B cell (primary cell): ENCODE results near the gene ZNF268. TPM values are rescaled to one million over a fixed set of nuclear protein-coding genes. Genes with fewer than 3 reads are reported as not detected.

ENCODE experiments used
- ATAC-seq: fragments of 200-7000 bp; cut with Tn5 transposase; one replicate; pipeline ENCODE4 v1.10.0; 2021; ENCODE audit warnings: low read depth, mild to moderate bottlenecking, moderate number of reproducible peaks, moderate library complexity
- CTCF ChIA-PET: fragments of 350-600 bp; sonication (Branson Sonifier 250); formaldehyde crosslinking; loops from one replicate; lab custom pipeline; 2021; ENCODE audit warnings: antibody characterized with exemption, inconsistent platforms; lab: Charles Lee
- POLR2A ChIA-PET: fragments of 350-600 bp; sonication (Branson Sonifier 250); formaldehyde crosslinking; loops from one replicate; lab custom pipeline; 2021; ENCODE audit warnings: antibody characterized with exemption; lab: Charles Lee
- DNase-seq: peaks from one replicate; pipeline ENCODE4 v3.0.0; 2013
- H2AFZ ChIP-seq: 2 replicates; pipeline ENCODE4 v1.6.1; 2012; ENCODE audit warnings: mild to moderate bottlenecking, low read depth, low read length; ENCODE audit not compliant: insufficient read depth, poor library complexity, severe bottlenecking
- H3K27ac ChIP-seq, 2 donors: 1 replicate in 1 of 2; 2 replicates in 1 of 2; pipeline ENCODE4 v1.5.1; 2012 to 2013; ENCODE audit warnings: low read length in 2 of 2, mild to moderate bottlenecking in 2 of 2, moderate library complexity in 1 of 2
- H3K27me3 ChIP-seq, 4 experiments: fragments of 200-600 bp in 1 of 4; sonication (generic) in 1 of 4; replicated peaks in 1 of 4; 1 replicate in 2 of 4; 2 replicates in 2 of 4; pipeline versions ENCODE4 v1.6.1 to v1.7.0; 2013 to 2016; ENCODE audit warnings: low read length in 3 of 4, mild to moderate bottlenecking in 2 of 4, mixed read lengths in 1 of 4, moderate library complexity in 1 of 4; ENCODE audit not compliant: insufficient read depth in 4 of 4, control insufficient read depth in 3 of 4; ENCODE audit errors: control extremely low read depth in 1 of 4
- H3K36me3 ChIP-seq, 2 experiments: replicated peaks in 1 of 2; 1 replicate in 1 of 2; 2 replicates in 1 of 2; pipeline versions ENCODE4 v1.6.1 to v1.7.1; 2013; ENCODE audit warnings: low read length in 1 of 2; ENCODE audit not compliant: insufficient read depth in 2 of 2, control insufficient read depth in 1 of 2; ENCODE audit errors: control extremely low read depth in 1 of 2, extremely low read depth in 1 of 2
- H3K4me1 ChIP-seq, 2 donors: fragments of 200-600 bp in 1 of 2; sonication (generic) in 1 of 2; 1 replicate in 1 of 2; 2 replicates in 1 of 2; pipeline versions ENCODE4 v1.5.1 to v1.6.1; 2013 to 2017; ENCODE audit warnings: low read length in 2 of 2; ENCODE audit not compliant: control insufficient read depth in 2 of 2, insufficient read depth in 2 of 2
- H3K4me2 ChIP-seq: replicated peaks from 2 replicates; pipeline ENCODE3; 2012; ENCODE audit warnings: mild to moderate bottlenecking, low read depth, low read length; ENCODE audit not compliant: poor library complexity, severe bottlenecking
- H3K4me3 ChIP-seq, 5 experiments: fragments of 200-600 bp in 1 of 5; sonication (generic) in 1 of 5; 1 replicate in 3 of 5; 2 replicates in 2 of 5; pipeline versions ENCODE4 v1.5.1 to v1.7.0; 2011 to 2016; ENCODE audit warnings: low read length in 4 of 5, mild to moderate bottlenecking in 4 of 5, low read depth in 2 of 5, control low read depth in 1 of 5, moderate library complexity in 1 of 5; ENCODE audit not compliant: insufficient read depth in 1 of 5; ENCODE audit errors: control extremely low read depth in 1 of 5, extremely low read depth in 1 of 5
- H3K79me2 ChIP-seq: fragments of 200-600 bp; sonication (generic); one replicate; pipeline ENCODE4 v1.6.0; 2016; ENCODE audit warnings: low read length; ENCODE audit not compliant: control insufficient read depth, insufficient read depth
- H3K9ac ChIP-seq: fragments of 200-600 bp; sonication (generic); 2 replicates; pipeline ENCODE4 v1.6.1; 2017; ENCODE audit warnings: mild to moderate bottlenecking, low read length, moderate library complexity
- H3K9me3 ChIP-seq, 3 donors: one replicate each; pipeline versions ENCODE4 v1.6.1 to v1.7.1; 2013; ENCODE audit warnings: low read length in 2 of 3; ENCODE audit not compliant: control insufficient read depth in 2 of 3, insufficient read depth in 1 of 3; ENCODE audit errors: control extremely low read depth in 1 of 3
- H4K20me1 ChIP-seq: 2 replicates; pipeline ENCODE4 v1.6.0; 2012; ENCODE audit warnings: mild to moderate bottlenecking, low read length; ENCODE audit not compliant: insufficient read depth, control insufficient read depth, poor library complexity, severe bottlenecking
- H3K27ac Mint-ChIP-seq: one replicate; pipeline ENCODE4 v1.8.0; 2021; ENCODE audit warnings: mixed read lengths
- H3K27me3 Mint-ChIP-seq: one replicate; pipeline ENCODE4 v1.8.0; 2021; ENCODE audit warnings: mixed read lengths
- H3K4me1 Mint-ChIP-seq: one replicate; pipeline ENCODE4 v1.8.0; 2021; ENCODE audit warnings: mixed read lengths
- H3K4me3 Mint-ChIP-seq: one replicate; pipeline ENCODE4 v1.8.0; 2021; ENCODE audit warnings: mixed read lengths
- H3K9me3 Mint-ChIP-seq: one replicate; pipeline ENCODE4 v1.8.0; 2022; ENCODE audit warnings: mixed read lengths; ENCODE audit not compliant: insufficient read depth
- EZH2 ChIP-seq: IDR thresholded peaks from 2 replicates; pipeline ENCODE4 v1.6.1; 2012; ENCODE audit warnings: borderline replicate concordance, low read depth, mild to moderate bottlenecking, moderate library complexity, low read length; ENCODE audit not compliant: insufficient read depth, poor library complexity, severe bottlenecking
- WGBS: methylation state at CpG from one replicate; pipeline ENCODE4 v1.1.5; 2013; ENCODE audit warnings: missing lambda C conversion rate; ENCODE audit not compliant: insufficient coverage; 5-methylcytosine and 5-hydroxymethylcytosine counted together
- intact Hi-C: fragments of 100-400 bp; cut with micrococcal nuclease; formaldehyde crosslinking; loops from one replicate; pipeline ENCODE4 v1.10.0; 2022
- polyA plus RNA-seq: library from polyadenylated mRNA; depleted of rRNA; stranded (reverse); fragments of >200 nt; gene quantifications from 2 replicates; pipeline ENCODE4 v1.2.3, GENCODE V29; 2012
- total RNA-seq, 2 donors: library from RNA; stranded (reverse); fragments of 120-200 nt in 1 of 2; gene quantifications; 1 replicate in 1 of 2; 2 replicates in 1 of 2; pipeline versions ENCODE4 v1.2.3 to v1.2.4, GENCODE V29; 2013 to 2022
- TF ChIP-seq, protein P1 (sequence below): fragments of 200-600 bp; IDR thresholded peaks from one replicate; pipeline ENCODE4 v1.8.0; 2022; ENCODE audit warnings: antibody characterized with exemption, mild to moderate bottlenecking

The ZNF268 gene
- total and polyA plus RNA-seq, 2 donors (not counting 1 experiment from before 2014, with no cell fraction given) = 4.1 to 37.1 TPM

DNA sequence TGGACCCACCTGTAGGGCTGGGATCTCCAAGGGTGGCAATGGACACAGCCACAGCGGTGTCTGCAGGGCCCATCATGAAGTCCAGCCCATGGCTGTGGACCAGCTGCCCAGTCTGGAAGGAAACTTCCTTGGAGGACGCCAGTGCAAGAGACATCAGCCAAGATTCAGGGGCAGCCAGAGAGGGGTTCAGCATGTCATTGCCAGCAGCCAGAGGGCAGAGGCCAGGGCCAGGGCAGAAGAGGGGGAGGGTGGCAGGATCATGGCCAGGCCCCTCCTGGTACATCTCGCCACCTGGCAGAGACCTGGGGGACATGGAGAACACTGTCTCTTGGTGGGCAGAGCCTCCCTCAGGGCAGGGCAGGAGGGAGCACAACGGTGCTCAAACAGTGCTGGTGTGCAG is 44.2 kb downstream of the ZNF268 start:
- Histone ChIP-seq H3K27ac (no peak overlapping the region), H3K9me3 (peaks cover 0 to 82% (median 3%) of the 10 kb centered on the region in 3 donors), H3K9ac (no peak overlapping the region), H3K79me2 (no peaks in the 10 kb centered on the region), H3K4me2 (no peak overlapping the region), H3K4me1 (no peaks in the 10 kb centered on the region), H3K36me3 (no peaks in the 10 kb centered on the region), H4K20me1 (no peaks in the 10 kb centered on the region), H2AFZ (no peak overlapping the region), H3K4me3 (no peak overlapping the region), H3K27me3 (no peaks in the 10 kb centered on the region)
- Mint-ChIP-seq H3K27me3 (no peaks in the 10 kb centered on the region), H3K4me1 (no peaks in the 10 kb centered on the region), H3K4me3 (no peak overlapping the region), H3K9me3 (no peaks in the 10 kb centered on the region), H3K27ac (no peak overlapping the region)
- DNase-seq (no peak), ATAC-seq (no peak)
- ChIA-PET CTCF (no interaction called here), POLR2A (no interaction called here)
- no peak for TF ChIP-seq EZH2
- TF ChIP-seq, protein P1, sequence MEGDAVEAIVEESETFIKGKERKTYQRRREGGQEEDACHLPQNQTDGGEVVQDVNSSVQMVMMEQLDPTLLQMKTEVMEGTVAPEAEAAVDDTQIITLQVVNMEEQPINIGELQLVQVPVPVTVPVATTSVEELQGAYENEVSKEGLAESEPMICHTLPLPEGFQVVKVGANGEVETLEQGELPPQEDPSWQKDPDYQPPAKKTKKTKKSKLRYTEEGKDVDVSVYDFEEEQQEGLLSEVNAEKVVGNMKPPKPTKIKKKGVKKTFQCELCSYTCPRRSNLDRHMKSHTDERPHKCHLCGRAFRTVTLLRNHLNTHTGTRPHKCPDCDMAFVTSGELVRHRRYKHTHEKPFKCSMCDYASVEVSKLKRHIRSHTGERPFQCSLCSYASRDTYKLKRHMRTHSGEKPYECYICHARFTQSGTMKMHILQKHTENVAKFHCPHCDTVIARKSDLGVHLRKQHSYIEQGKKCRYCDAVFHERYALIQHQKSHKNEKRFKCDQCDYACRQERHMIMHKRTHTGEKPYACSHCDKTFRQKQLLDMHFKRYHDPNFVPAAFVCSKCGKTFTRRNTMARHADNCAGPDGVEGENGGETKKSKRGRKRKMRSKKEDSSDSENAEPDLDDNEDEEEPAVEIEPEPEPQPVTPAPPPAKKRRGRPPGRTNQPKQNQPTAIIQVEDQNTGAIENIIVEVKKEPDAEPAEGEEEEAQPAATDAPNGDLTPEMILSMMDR = no peak
- intact Hi-C loops = no loop called here
- 75% methylated on average over 4 of the region's 4 CpGs for WGBS

DNA sequence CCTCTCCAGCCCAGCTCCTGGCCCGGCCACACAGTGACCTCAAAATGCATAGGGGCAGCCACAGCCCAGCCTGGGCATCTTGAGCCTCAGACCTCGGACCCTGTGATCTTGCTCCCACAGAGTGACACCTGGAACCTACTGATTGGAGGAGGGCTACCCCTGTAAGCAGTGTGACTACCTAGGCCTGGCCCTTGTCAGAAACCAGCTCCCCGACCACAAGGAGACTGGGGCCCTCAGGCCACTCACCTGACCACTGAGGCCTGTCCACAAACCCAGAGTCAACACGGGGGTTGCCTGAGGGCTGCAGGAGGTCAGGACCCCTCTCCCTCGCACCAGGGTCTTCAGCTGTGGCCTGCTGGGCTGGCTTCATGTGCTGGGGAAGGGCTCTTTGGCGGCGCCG is 45.4 kb downstream of the ZNF268 start:
- Mint-ChIP-seq H3K27me3 (no peaks in the 10 kb centered on the region), H3K4me1 (no peaks in the 10 kb centered on the region), H3K27ac (no peak overlapping the region), H3K9me3 (no peaks in the 10 kb centered on the region), H3K4me3 (no peak overlapping the region)
- H2AFZ ChIP-seq = no peak overlapping the region
- no peak overlapping the region for H3K4me2 ChIP-seq
- no peaks in the 10 kb centered on the region for H3K4me1 ChIP-seq
- H3K9ac ChIP-seq = no peak overlapping the region
- no peaks in the 10 kb centered on the region for H4K20me1 ChIP-seq
- no peak for TF ChIP-seq EZH2
- TF ChIP-seq, protein P1 = no peak
- peaks cover 0 to 82% (median 2%) of the 10 kb centered on the region in 3 donors for H3K9me3 ChIP-seq
- DNase-seq = no peak
- no peak for ATAC-seq
- no peak overlapping the region for H3K27ac ChIP-seq
- no peaks in the 10 kb centered on the region for H3K27me3 ChIP-seq
- WGBS = 84% methylated on average over 4 of the region's 8 CpGs
- H3K36me3 ChIP-seq = no peaks in the 10 kb centered on the region
- no peak overlapping the region for H3K4me3 ChIP-seq
- intact Hi-C loops = no loop called here
- no peaks in the 10 kb centered on the region for H3K79me2 ChIP-seq
- POLR2A ChIA-PET = no interaction called here
- CTCF ChIA-PET = no interaction called here
